ENCODE results near the gene VSTM4. TPM values are rescaled to one million over a fixed set of nuclear protein-coding genes. Genes with fewer than 3 reads are reported as not detected.

VSTM4 gene
- total RNA-seq, 1 experiment from 2014 or later: not detected

- H3K4me3 Mint-ChIP-seq (ENCODE audit: low read depth, unreplicated experiment): no peak overlapping the region
- peaks cover 87% of the 10 kb centered on the region for H3K27me3 Mint-ChIP-seq (ENCODE audit: unreplicated experiment)
- TF ChIP-seq, protein P1, sequence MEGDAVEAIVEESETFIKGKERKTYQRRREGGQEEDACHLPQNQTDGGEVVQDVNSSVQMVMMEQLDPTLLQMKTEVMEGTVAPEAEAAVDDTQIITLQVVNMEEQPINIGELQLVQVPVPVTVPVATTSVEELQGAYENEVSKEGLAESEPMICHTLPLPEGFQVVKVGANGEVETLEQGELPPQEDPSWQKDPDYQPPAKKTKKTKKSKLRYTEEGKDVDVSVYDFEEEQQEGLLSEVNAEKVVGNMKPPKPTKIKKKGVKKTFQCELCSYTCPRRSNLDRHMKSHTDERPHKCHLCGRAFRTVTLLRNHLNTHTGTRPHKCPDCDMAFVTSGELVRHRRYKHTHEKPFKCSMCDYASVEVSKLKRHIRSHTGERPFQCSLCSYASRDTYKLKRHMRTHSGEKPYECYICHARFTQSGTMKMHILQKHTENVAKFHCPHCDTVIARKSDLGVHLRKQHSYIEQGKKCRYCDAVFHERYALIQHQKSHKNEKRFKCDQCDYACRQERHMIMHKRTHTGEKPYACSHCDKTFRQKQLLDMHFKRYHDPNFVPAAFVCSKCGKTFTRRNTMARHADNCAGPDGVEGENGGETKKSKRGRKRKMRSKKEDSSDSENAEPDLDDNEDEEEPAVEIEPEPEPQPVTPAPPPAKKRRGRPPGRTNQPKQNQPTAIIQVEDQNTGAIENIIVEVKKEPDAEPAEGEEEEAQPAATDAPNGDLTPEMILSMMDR (IDR thresholded peaks at IDR 0.05; ENCODE audit: unreplicated experiment): no peak
- intact Hi-C loops (cut with micrococcal nuclease; ENCODE audit: unreplicated experiment): no loop called here
- no peak overlapping the region for H3K27ac Mint-ChIP-seq (ENCODE audit: unreplicated experiment)
- no peaks in the 10 kb centered on the region for H3K36me3 Mint-ChIP-seq (ENCODE audit: insufficient read depth, unreplicated experiment)
- H3K9me3 Mint-ChIP-seq (ENCODE audit: low read depth, unreplicated experiment): no peaks in the 10 kb centered on the region
- no peaks in the 10 kb centered on the region for H3K4me1 Mint-ChIP-seq (ENCODE audit: low read depth, unreplicated experiment)
- CTCF ChIA-PET: no interaction called here
- no TSS peak for BruUV-seq (replicated peaks)
- DNase-seq: no peak
Measured at GRCh38 chr10:49093922-49094321, 21.4 kb downstream of the VSTM4 start.

DNA sequence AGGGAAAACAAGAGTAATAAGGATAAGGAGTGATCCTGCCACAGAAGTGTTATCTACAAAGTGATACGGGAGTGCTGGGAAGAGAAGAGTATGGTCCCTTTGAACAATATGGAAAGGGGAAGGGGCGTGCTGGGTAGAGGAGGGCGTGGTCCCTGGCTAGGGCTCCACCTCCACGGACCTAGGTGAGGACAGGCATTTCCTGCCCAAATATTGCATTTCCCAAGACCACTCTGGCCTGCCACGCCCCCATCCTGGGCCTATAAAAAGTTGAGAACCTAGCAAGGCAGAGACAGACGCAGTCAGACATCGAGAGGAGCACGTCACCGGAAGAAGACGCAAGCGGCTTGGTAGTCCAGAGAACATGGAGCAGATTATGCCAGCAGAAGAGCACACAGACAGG, 22.8 kb downstream of the VSTM4 start:
- no peaks in the 10 kb centered on the region for H3K36me3 Mint-ChIP-seq (ENCODE audit: insufficient read depth, unreplicated experiment)
- no peaks in the 10 kb centered on the region for H3K4me1 Mint-ChIP-seq (ENCODE audit: low read depth, unreplicated experiment)
- no TSS peak for BruUV-seq (replicated peaks)
- no peak overlapping the region for H3K27ac Mint-ChIP-seq (ENCODE audit: unreplicated experiment)
- no peaks in the 10 kb centered on the region for H3K9me3 Mint-ChIP-seq (ENCODE audit: low read depth, unreplicated experiment)
- CTCF ChIA-PET: no interaction called here
- DNase-seq: no peak
- H3K27me3 Mint-ChIP-seq (ENCODE audit: unreplicated experiment): peaks cover 87% of the 10 kb centered on the region
- TF ChIP-seq, protein P1 (IDR thresholded peaks at IDR 0.05; ENCODE audit: unreplicated experiment): no peak
- no peak overlapping the region for H3K4me3 Mint-ChIP-seq (ENCODE audit: low read depth, unreplicated experiment)
- intact Hi-C loops (cut with micrococcal nuclease; ENCODE audit: unreplicated experiment): no loop called here

DNA sequence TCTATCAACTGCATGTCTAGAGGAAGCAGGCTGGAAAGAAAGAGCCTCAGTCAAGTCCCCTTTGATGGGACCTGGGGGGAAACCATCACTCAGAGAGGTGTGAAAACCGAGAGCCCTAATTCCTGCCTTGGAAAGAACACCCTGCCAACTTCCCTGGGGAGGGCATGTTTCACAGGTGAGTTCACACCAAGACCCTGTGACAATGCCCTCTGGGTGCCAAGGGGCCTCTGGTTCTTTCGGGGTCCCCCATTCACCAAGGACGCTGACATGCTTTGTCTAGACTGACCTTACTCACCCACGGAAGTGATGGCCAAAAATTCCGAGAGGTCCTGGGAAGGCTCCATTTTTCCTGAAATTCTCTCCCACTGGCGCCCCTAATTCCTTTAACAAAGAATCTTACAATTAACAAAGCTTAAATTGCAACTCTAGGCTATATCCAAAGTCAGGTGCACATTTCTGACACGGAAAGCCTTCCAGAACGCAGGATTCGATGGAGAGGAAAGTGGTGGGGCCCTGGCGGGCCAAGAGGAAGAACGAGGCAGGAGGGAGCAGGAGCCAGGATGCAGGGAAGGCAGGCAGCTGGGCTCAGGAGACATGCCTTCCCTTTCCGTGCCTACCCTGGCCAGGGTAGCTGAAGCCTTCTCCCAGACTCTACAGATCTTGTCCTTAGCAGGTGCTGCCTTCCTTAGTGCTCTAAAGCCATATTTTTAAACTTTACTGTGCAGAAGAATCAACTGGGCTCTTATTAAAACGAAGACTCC, 23.7 kb downstream of the VSTM4 start:
- intact Hi-C loops (cut with micrococcal nuclease; ENCODE audit: unreplicated experiment): no loop called here
- Mint-ChIP-seq H3K9me3 (ENCODE audit: low read depth, unreplicated experiment) (no peaks in the 10 kb centered on the region), H3K4me3 (ENCODE audit: low read depth, unreplicated experiment) (no peak overlapping the region), H3K27me3 (ENCODE audit: unreplicated experiment) (peaks cover 87% of the 10 kb centered on the region), H3K36me3 (ENCODE audit: insufficient read depth, unreplicated experiment) (no peaks in the 10 kb centered on the region), H3K27ac (ENCODE audit: unreplicated experiment) (no peak overlapping the region), H3K4me1 (ENCODE audit: low read depth, unreplicated experiment) (no peaks in the 10 kb centered on the region)
- no peak for DNase-seq
- TF ChIP-seq, protein P1 (IDR thresholded peaks at IDR 0.05; ENCODE audit: unreplicated experiment): no peak
- CTCF ChIA-PET: no interaction called here
- BruUV-seq (replicated peaks): no TSS peak

GRCh38 chr10:49090696-49091380, 24.5 kb downstream of the VSTM4 start:
- DNase-seq: no peak
- CTCF ChIA-PET: no interaction called here
- no peak overlapping the region for H3K27ac Mint-ChIP-seq (ENCODE audit: unreplicated experiment)
- no peaks in the 10 kb centered on the region for H3K4me1 Mint-ChIP-seq (ENCODE audit: low read depth, unreplicated experiment)
- intact Hi-C loops (cut with micrococcal nuclease; ENCODE audit: unreplicated experiment): no loop called here
- BruUV-seq (replicated peaks): no TSS peak
- TF ChIP-seq, protein P1 (IDR thresholded peaks at IDR 0.05; ENCODE audit: unreplicated experiment): no peak
- no peaks in the 10 kb centered on the region for H3K36me3 Mint-ChIP-seq (ENCODE audit: insufficient read depth, unreplicated experiment)
- no peaks in the 10 kb centered on the region for H3K9me3 Mint-ChIP-seq (ENCODE audit: low read depth, unreplicated experiment)
- no peak overlapping the region for H3K4me3 Mint-ChIP-seq (ENCODE audit: low read depth, unreplicated experiment)
- peaks cover 87% of the 10 kb centered on the region for H3K27me3 Mint-ChIP-seq (ENCODE audit: unreplicated experiment)
